LHCN-M2 (cell line): Measurements from ENCODE around the gene TMEM245. TPM values are rescaled to one million over a fixed set of nuclear protein-coding genes. Genes with fewer than 3 reads are reported as not detected.

ENCODE experiments used
- DNase-seq: peaks from one replicate; pipeline ENCODE4 v3.0.0-alpha.2; 2012; ENCODE audit warnings: low read depth
- total RNA-seq: library from RNA; depleted of rRNA; stranded (reverse); fragments of >200 nt; gene quantifications from 2 replicates; pipeline ENCODE4 v1.2.3, GENCODE V29; 2014

TMEM245 gene
- total RNA-seq, 1 experiment from 2014 or later, result 53.4 TPM

GRCh38 chr9:109027176-109027575, 92.6 kb downstream of the TMEM245 start:
- no peak for DNase-seq

- no peak for DNase-seq
Observed at GRCh38 chr9:109026306-109026705, 93.4 kb downstream of the TMEM245 start.

- peak; percentile 7 for DNase-seq
Observed at GRCh38 chr9:109022873-109023272, 96.9 kb downstream of the TMEM245 start.

- no peak for DNase-seq
Observed at GRCh38 chr9:109020581-109021511, 98.9 kb downstream of the TMEM245 start.

GRCh38 chr9:109020113-109020512, 99.6 kb downstream of the TMEM245 start:
- DNase-seq, result no peak

- DNase-seq, result no peak
Observed at GRCh38 chr9:109019420-109019819, 100.3 kb downstream of the TMEM245 start.

GRCh38 chr9:109017493-109017892, 102.3 kb downstream of the TMEM245 start:
- no peak for DNase-seq

GRCh38 chr9:109017061-109017460, 102.7 kb downstream of the TMEM245 start:
- DNase-seq, result no peak

- DNase-seq, result no peak
Observed at GRCh38 chr9:109016132-109016531, 103.6 kb downstream of the TMEM245 start.

GRCh38 chr9:109014608-109015280, 105.0 kb downstream of the TMEM245 start:
- no peak for DNase-seq

GRCh38 chr9:109013679-109014607, 105.8 kb downstream of the TMEM245 start:
- peak; percentile 74 for DNase-seq

- peak; percentile 81 for DNase-seq
Observed at GRCh38 chr9:109012876-109013678, 106.7 kb downstream of the TMEM245 start, which contains the start of gene CTNNAL1. Gene CTNNAL1 (minus strand): TSS chr9:109013499. CDS start chr9:109013442, 57 bp downstream.

- DNase-seq, result peak; percentile 93
Observed at GRCh38 chr9:109012009-109012875, 107.5 kb downstream of the TMEM245 start.

- peak; percentile 11 for DNase-seq
Observed at GRCh38 chr9:109011231-109011671, 108.5 kb downstream of the TMEM245 start.

- peak; percentile 80 for DNase-seq
Observed at GRCh38 chr9:109010746-109011145, 109.0 kb downstream of the TMEM245 start.

GRCh38 chr9:109005678-109006077, 114.1 kb downstream of the TMEM245 start:
- no peak for DNase-seq

GRCh38 chr9:109003116-109003515, 116.6 kb downstream of the TMEM245 start:
- no peak for DNase-seq

- DNase-seq, result no peak
Observed at GRCh38 chr9:109002141-109002540, 117.6 kb downstream of the TMEM245 start.

GRCh38 chr9:109001275-109001676, 118.5 kb downstream of the TMEM245 start:
- DNase-seq, result peak; percentile 80
